IPS DF 6.9 (cell line): Measurements from ENCODE around the gene TCF7L2.

ENCODE experiments used
- DNase-seq: peaks from one replicate; pipeline ENCODE4 v3.0.0-alpha.2; 2013; ENCODE audit warnings: low read depth, low spot score
- H3K27ac ChIP-seq: one replicate; pipeline ENCODE4 v1.5.1; 2013; ENCODE audit warnings: low read length, control low read depth
- H3K27me3 ChIP-seq: 2 replicates; pipeline ENCODE4 v1.6.1; 2013; ENCODE audit warnings: mild to moderate bottlenecking, low read length; ENCODE audit not compliant: control insufficient read depth, insufficient read depth
- H3K36me3 ChIP-seq: 2 replicates; pipeline ENCODE4 v1.6.1; 2013; ENCODE audit warnings: low read length; ENCODE audit not compliant: control insufficient read depth, insufficient read depth
- H3K4me1 ChIP-seq: 2 replicates; pipeline ENCODE4 v1.6.1; 2013; ENCODE audit warnings: low read length; ENCODE audit not compliant: control insufficient read depth, insufficient read depth
- H3K4me3 ChIP-seq: 2 replicates; pipeline ENCODE4 v1.5.1; 2013; ENCODE audit warnings: mild to moderate bottlenecking, low read length
- H3K9me3 ChIP-seq: 2 replicates; pipeline ENCODE4 v1.6.1; 2013; ENCODE audit warnings: low read length, inconsistent platforms; ENCODE audit not compliant: control insufficient read depth, insufficient read depth
- WGBS: extraction: QIAGEN DNeasy Blood & Tissue Kit; methylation state at CpG from one replicate; pipeline ENCODE4 v1.1.7; 2013; ENCODE audit warnings: mixed read lengths, missing lambda C conversion rate; ENCODE audit not compliant: insufficient read length, insufficient coverage; 5-methylcytosine and 5-hydroxymethylcytosine counted together

The TCF7L2 gene

DNA sequence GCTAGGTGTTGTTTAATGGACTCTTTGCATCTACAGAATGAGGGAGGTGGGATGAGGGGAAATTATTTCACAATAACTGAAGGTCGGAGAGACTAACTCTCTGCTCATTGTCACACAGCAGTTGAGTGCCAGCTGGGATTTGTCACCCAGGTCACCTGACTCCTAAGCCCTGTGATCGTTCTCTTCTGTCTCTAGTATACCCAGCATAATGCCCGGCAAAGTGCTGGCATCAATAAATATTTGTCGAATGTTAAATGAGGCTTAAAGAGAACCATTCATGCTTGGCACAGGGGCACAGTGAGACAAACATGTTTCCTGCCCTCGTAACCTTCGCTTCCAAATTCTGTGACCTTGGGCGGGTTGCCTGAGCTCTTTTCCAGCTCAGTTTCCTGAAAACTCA, 70.8 kb downstream of the TCF7L2 start:
- no peaks in the 10 kb centered on the region for H3K9me3 ChIP-seq
- peaks cover 14% of the 10 kb centered on the region for H3K4me1 ChIP-seq
- H3K36me3 ChIP-seq, result no peaks in the 10 kb centered on the region
- H3K27me3 ChIP-seq, result no peaks in the 10 kb centered on the region
- H3K4me3 ChIP-seq, result no peak overlapping the region
- no peak overlapping the region for H3K27ac ChIP-seq
- no peak for DNase-seq
- no CpG with 5 or more reads among the region's 7 CpGs for WGBS

GRCh38 chr10:113021268-113022040, 71.4 kb downstream of the TCF7L2 start:
- Histone ChIP-seq H3K4me3 (no peak overlapping the region), H3K27me3 (no peaks in the 10 kb centered on the region), H3K4me1 (peaks cover 17% of the 10 kb centered on the region), H3K9me3 (no peaks in the 10 kb centered on the region), H3K27ac (no peak overlapping the region), H3K36me3 (no peaks in the 10 kb centered on the region)
- no CpG with 5 or more reads among the region's 9 CpGs for WGBS
- no peak for DNase-seq

DNA sequence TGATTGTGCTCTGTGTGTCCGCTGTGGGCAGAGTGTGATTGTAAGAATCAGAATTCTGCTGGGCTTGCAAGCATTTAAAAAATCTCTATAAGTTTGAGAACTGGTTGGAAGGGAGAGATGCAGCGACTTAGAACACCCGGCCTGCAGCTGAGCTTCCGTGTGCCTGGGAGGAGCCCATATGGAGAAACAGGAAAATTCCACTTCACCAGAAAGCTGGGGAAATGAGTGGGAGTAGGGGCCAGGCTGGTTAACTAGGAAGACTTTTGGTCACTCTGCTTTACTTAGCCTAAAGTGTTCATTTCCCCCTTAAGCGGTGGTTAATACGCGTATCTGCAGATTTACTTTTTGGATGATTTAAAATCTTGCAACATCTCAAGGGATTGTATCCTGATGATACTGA, 72.2 kb downstream of the TCF7L2 start:
- Histone ChIP-seq H3K9me3 (no peaks in the 10 kb centered on the region), H3K36me3 (no peaks in the 10 kb centered on the region), H3K27ac (no peak overlapping the region), H3K4me1 (peaks cover 17% of the 10 kb centered on the region), H3K27me3 (no peaks in the 10 kb centered on the region), H3K4me3 (no peak overlapping the region)
- no peak for DNase-seq
- WGBS, result no CpG with 5 or more reads among the region's 7 CpGs

GRCh38 chr10:113023017-113023416, 73.0 kb downstream of the TCF7L2 start:
- Histone ChIP-seq H3K4me1 (peaks cover 16% of the 10 kb centered on the region), H3K4me3 (no peak overlapping the region), H3K27ac (no peak overlapping the region), H3K9me3 (no peaks in the 10 kb centered on the region), H3K27me3 (no peaks in the 10 kb centered on the region), H3K36me3 (no peaks in the 10 kb centered on the region)
- WGBS, result no CpG with 5 or more reads among the region's 6 CpGs
- DNase-seq, result no peak

- DNase-seq, result no peak
- Histone ChIP-seq H3K4me1 (peaks cover 10% of the 10 kb centered on the region; the same call in 1 of the 2 replicates), H3K9me3 (no peaks in the 10 kb centered on the region), H3K36me3 (no peaks in the 10 kb centered on the region), H3K27ac (no peak overlapping the region), H3K4me3 (no peak overlapping the region), H3K27me3 (no peaks in the 10 kb centered on the region)
- WGBS, result no CpG with 5 or more reads among the region's 6 CpGs
Observed at GRCh38 chr10:113024930-113025329, 74.9 kb downstream of the TCF7L2 start.

DNA sequence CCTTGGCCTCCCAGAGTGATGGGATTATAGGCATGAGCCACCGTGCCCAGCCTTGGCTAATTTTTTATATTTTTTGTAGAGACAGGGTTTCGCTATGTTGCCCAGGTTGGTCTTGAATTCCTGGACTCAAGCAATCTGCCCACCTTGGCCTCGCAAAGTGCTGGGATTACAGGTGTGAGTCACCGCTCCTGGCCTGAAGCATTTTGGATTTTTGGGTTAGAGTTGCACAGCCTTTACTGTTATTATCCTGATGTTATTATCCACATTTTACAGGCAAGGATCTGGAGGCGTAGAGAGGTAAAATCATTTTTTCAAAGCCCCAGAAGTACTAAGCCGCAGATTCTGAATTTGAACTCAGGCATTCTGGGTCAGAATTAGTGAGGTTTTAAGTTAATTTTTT, 75.4 kb downstream of the TCF7L2 start:
- WGBS, result no CpG with 5 or more reads among the region's 6 CpGs
- Histone ChIP-seq H3K36me3 (no peaks in the 10 kb centered on the region), H3K9me3 (no peaks in the 10 kb centered on the region), H3K4me3 (no peak overlapping the region), H3K27ac (no peak overlapping the region), H3K27me3 (no peaks in the 10 kb centered on the region), H3K4me1 (peaks cover 5% of the 10 kb centered on the region; the same call in 1 of the 2 replicates)
- no peak for DNase-seq

GRCh38 chr10:113026679-113027078, 76.6 kb downstream of the TCF7L2 start:
- no peak overlapping the region for H3K4me3 ChIP-seq

GRCh38 chr10:113027230-113027573, 77.2 kb downstream of the TCF7L2 start:
- H3K36me3 ChIP-seq, result no peaks in the 10 kb centered on the region
- DNase-seq, result no peak
- H3K27me3 ChIP-seq, result no peaks in the 10 kb centered on the region
- peaks cover 5% of the 10 kb centered on the region; the same call in 1 of the 2 replicates for H3K4me1 ChIP-seq
- no peak overlapping the region for H3K4me3 ChIP-seq
- WGBS, result no CpG with 5 or more reads among the region's 2 CpGs
- H3K9me3 ChIP-seq, result no peaks in the 10 kb centered on the region
- H3K27ac ChIP-seq, result no peak overlapping the region

More at GRCh38 chr10:113026679-113027078, 76.6 kb downstream of the TCF7L2 start:
- no peak overlapping the region for H3K27ac ChIP-seq
- DNase-seq, result no peak
- no peaks in the 10 kb centered on the region for H3K9me3 ChIP-seq
- no peaks in the 10 kb centered on the region for H3K27me3 ChIP-seq
- no peaks in the 10 kb centered on the region for H3K36me3 ChIP-seq
- WGBS, result no CpG with 5 or more reads among the region's 4 CpGs
- peaks cover 6% of the 10 kb centered on the region; the same call in 1 of the 2 replicates for H3K4me1 ChIP-seq

GRCh38 chr10:113027574-113028455, 77.8 kb downstream of the TCF7L2 start:
- Histone ChIP-seq H3K4me3 (no peak overlapping the region), H3K27me3 (no peaks in the 10 kb centered on the region), H3K27ac (no peak overlapping the region), H3K4me1 (peaks cover 5% of the 10 kb centered on the region; the same call in 1 of the 2 replicates), H3K36me3 (no peaks in the 10 kb centered on the region), H3K9me3 (no peaks in the 10 kb centered on the region)
- WGBS, result 100% methylated on average over 1 of the region's 15 CpGs
- DNase-seq, result no peak

GRCh38 chr10:113028456-113029440, 78.7 kb downstream of the TCF7L2 start:
- Histone ChIP-seq H3K9me3 (no peaks in the 10 kb centered on the region), H3K27ac (no peak overlapping the region), H3K4me1 (peaks cover 5% of the 10 kb centered on the region; the same call in 1 of the 2 replicates), H3K36me3 (no peaks in the 10 kb centered on the region), H3K27me3 (no peaks in the 10 kb centered on the region), H3K4me3 (no peak overlapping the region)
- no CpG with 5 or more reads among the region's 9 CpGs for WGBS
- no peak for DNase-seq
